Measurements from ENCODE around the gene RSPH10B2.

DNA sequence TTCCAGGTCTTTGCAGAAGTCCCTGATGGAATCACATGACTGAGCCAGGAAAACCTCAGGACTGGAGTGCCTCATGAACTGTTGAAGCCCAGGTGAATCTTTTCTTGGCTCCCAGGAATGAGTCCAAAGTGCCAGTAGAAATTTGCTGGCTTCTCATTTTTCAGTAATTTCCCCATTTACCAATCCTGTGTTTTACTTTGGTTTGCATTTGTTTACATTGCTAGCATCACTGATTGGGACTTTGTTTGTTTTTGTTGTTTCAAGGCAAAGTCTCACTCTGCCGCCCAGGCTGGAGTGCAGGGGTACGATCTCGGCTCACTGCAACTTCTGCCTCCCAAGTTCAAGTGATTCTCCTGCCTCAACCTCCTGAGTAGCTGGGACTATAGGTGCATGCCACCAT, 45.6 kb upstream of the RSPH10B2 start:
- TF ChIP-seq POLR2AphosphoS5 (IDR thresholded peaks at IDR 0.05; ENCODE audit: low read depth, low read length) (no peak), CTCF (IDR thresholded peaks at IDR 0.05 in 2 of 3, conservative IDR thresholded peaks at IDR 0.05 in 1 of 3; ENCODE audit: borderline replicate concordance in 1 of 3, insufficient read depth in 1 of 3, low read depth in 2 of 3, low read length in 2 of 3) (no peak), SRF (IDR thresholded peaks at IDR 0.05; ENCODE audit: low read depth) (no peak), POLR2A (IDR thresholded peaks at IDR 0.05; ENCODE audit: borderline replicate concordance, extremely low read depth, insufficient read depth, insufficient read length) (no peak), TCF7L2 (IDR thresholded peaks at IDR 0.05; ENCODE audit: borderline replicate concordance, extremely low read depth, insufficient read depth, insufficient read length) (no peak), EZH2 (IDR thresholded peaks at IDR 0.05) (no peak), ZNF274 (IDR thresholded peaks at IDR 0.05; ENCODE audit: low read depth, low read length) (no peak), EZH2phosphoT487 (IDR thresholded peaks at IDR 0.05; ENCODE audit: borderline replicate concordance) (no peak), ELF1 (IDR thresholded peaks at IDR 0.05; ENCODE audit: borderline replicate concordance, low read depth) (no peak), JUND (IDR thresholded peaks at IDR 0.05) (no peak), ZBTB33 (IDR thresholded peaks at IDR 0.05; ENCODE audit: extremely low read depth, insufficient replicate concordance, low read length) (no peak), RAD21 (IDR thresholded peaks at IDR 0.05; ENCODE audit: low read depth) (no peak)
- TF ChIP-seq, protein P1, sequence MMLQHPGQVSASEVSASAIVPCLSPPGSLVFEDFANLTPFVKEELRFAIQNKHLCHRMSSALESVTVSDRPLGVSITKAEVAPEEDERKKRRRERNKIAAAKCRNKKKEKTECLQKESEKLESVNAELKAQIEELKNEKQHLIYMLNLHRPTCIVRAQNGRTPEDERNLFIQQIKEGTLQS (IDR thresholded peaks at IDR 0.05), result no peak

Measured in HCT116 (cell line).